ENCODE measurements around the gene RNF5. TPM values are rescaled to one million over a fixed set of nuclear protein-coding genes. Genes with fewer than 3 reads are reported as not detected.

Gene RNF5
- total RNA-seq, 4 donors from 2014 or later = 46.5 to 68.0 (median 52.8) TPM

DNA sequence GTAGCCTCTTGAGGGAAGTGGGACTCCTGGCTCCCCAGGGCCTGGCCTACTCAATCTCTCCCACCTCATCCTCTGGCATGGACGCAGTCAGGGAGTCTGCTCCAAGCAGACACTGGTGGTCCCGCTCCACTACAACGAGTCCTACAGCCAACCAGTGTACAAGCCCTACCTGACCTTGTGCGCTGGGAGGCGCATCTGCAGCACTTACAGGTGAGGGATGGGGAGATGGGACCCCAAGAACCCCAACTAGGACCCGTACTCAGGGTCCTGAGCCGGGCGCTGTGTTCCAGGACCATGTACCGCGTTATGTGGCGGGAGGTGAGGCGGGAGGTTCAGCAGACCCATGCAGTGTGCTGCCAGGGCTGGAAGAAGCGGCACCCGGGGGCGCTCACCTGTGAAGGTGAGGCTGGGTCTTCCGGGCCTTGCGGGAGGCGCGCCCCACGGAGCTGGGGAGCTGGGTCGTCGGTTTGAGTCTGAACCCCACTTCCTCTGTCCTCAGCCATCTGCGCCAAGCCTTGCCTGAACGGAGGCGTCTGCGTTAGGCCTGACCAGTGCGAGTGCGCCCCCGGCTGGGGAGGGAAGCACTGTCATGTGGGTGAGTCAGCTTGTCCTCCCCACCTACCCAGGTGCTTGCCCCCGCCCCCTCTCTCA lies 11.7 kb upstream of the RNF5 start:
- no peak for TF ChIP-seq CTCF (IDR thresholded peaks at IDR 0.05; ENCODE audit: low read depth)

- TF ChIP-seq CTCF (IDR thresholded peaks at IDR 0.05; ENCODE audit: low read depth) = no peak
These were observed 10.9 kb upstream of the RNF5 start for GRCh38 chr6:32167154-32167760.

DNA sequence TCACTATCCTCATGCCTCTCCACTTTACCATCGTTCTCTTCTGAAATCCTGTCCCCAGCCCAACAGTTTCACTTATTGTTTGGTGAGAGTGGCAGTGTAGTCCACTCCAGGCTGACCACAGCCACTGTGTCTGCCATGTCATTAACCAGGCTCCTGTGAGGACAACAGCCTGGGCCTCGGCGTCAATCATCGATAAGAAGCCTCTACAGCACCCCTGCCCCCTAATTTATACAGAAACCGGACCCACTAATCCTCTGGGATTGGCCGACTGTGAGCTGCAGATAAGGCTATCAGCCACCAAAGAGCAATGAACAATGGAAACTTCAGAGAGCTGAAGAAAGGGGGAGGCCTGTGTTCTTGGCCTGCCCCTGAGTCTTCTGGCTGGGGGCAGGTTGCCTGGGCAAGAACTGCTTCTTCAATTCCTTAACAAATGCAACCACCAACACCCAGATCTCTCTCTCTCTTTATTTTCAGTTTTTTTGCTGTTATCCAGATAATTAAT lies 10.4 kb upstream of the RNF5 start:
- TF ChIP-seq CTCF (IDR thresholded peaks at IDR 0.05; ENCODE audit: low read depth) = no peak

DNA sequence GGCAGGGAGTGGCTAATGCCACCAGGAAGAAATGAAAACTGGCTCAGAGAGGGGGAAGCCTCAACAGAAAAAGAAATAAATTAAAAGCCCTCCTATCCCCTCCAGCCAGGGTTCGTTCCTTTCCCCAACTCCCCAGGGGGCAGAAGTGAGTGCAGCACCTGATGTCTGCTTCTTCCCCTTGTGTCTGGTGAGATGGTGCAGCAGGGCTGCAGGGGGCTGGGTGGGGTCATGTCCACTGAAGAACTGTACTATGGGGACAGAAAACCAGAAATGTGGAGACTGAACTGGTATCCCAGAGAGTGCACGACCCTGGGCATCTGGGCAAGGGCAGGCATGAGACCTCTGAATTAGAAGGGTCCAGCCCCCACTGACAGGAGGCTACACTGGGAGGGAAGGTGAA lies 9.9 kb upstream of the RNF5 start:
- no peak for TF ChIP-seq CTCF (IDR thresholded peaks at IDR 0.05; ENCODE audit: low read depth)

GRCh38 chr6:32168807-32169591 lies 9.2 kb upstream of the RNF5 start:
- TF ChIP-seq CTCF (IDR thresholded peaks at IDR 0.05; ENCODE audit: low read depth) = no peak

GRCh38 chr6:32170294-32170693 lies 7.9 kb upstream of the RNF5 start:
- TF ChIP-seq CTCF (IDR thresholded peaks at IDR 0.05; ENCODE audit: low read depth) = no peak

DNA sequence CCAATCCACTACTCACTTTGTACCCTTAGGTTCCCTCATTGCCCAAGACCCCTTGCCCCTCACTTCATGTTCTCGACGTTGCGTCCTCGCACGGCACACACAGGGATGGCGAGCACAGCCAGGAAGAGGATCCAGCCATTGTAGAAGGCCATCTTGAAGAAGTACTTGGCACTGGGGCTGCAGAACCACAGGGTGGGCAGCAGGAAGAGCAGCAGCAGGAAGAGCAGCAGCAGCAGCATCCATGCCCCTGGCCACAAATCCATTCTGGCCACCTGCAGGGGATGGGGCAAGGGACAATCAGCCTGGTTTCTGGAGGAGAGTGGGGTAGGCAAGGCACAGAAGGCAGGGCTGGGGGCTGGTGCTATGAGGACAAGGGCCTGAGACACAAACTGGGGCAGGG lies 7.0 kb upstream of the RNF5 start:
- no peak for TF ChIP-seq CTCF (IDR thresholded peaks at IDR 0.05; ENCODE audit: low read depth)
